ENCODE measurements around the gene TM6SF1. TPM values are rescaled to one million over a fixed set of nuclear protein-coding genes. Genes with fewer than 3 reads are reported as not detected.
A peak's percentile ranks its signal among the peaks of the same experiment; 100 is the strongest.

Gene TM6SF1
- total and polyA plus RNA-seq, 9 of the 15 experiments (the other 6 are each of a cell fraction or from before 2014, with no cell fraction given) = 1.0 to 5.6 (median 3.5) TPM

DNA sequence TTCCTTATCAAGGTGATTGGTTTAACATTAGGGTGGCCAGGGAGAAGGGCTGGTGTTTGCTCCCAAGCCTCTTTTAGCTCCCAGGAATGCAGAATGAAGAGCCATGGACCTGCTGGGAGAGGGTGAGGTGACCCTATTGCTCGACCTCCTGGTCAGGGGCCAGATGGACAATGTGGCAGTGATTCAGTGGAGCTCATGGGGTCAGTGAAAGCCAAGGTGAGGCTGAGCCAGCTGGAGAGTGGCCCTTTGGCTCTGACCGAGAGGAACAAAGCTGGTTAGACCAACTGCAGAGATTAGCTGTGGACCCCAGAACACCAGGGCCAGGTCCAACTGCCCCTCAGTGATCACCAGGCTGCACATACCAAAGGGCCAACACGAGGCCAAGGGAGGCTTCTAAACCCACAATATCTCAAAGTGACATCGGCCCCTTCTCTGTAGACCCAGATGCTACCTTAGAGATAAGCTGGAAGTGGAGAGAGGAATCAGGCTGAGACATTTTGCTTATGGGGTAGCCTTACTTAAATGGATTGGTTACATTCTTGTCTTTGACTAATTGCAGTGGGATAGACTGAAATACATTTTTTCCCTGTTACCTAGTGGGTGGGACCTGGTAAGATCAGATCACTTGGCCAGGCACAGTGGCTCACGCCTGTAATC lies 24.6 kb upstream of the TM6SF1 start (continued):
- TF ChIP-seq, protein P1, sequence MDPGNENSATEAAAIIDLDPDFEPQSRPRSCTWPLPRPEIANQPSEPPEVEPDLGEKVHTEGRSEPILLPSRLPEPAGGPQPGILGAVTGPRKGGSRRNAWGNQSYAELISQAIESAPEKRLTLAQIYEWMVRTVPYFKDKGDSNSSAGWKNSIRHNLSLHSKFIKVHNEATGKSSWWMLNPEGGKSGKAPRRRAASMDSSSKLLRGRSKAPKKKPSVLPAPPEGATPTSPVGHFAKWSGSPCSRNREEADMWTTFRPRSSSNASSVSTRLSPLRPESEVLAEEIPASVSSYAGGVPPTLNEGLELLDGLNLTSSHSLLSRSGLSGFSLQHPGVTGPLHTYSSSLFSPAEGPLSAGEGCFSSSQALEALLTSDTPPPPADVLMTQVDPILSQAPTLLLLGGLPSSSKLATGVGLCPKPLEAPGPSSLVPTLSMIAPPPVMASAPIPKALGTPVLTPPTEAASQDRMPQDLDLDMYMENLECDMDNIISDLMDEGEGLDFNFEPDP (CRISPR knock-in tag; IDR thresholded peaks at IDR 0.05) = no peak
- TF ChIP-seq CBFA2T3 (IDR thresholded peaks at IDR 0.05) (peak; percentile 55), ZNF764 (CRISPR knock-in tag; IDR thresholded peaks at IDR 0.05; ENCODE audit: low read depth) (no peak), CBX1 (IDR thresholded peaks at IDR 0.05; ENCODE audit: low read depth) (no peak), EP300 (IDR thresholded peaks at IDR 0.05; ENCODE audit: low read length) (peak; percentile 38; the same call in 1 of the 2 replicates), RFX7 (CRISPR knock-in tag; IDR thresholded peaks at IDR 0.05) (no peak), NFXL1 (CRISPR knock-in tag; IDR thresholded peaks at IDR 0.05) (no peak), TAF7 (tag; IDR thresholded peaks at IDR 0.05) (no peak), HDAC1 (IDR thresholded peaks at IDR 0.05) (no peak), DMBX1 (CRISPR knock-in tag; IDR thresholded peaks at IDR 0.05; ENCODE audit: borderline replicate concordance) (no peak), ZNF695 (CRISPR knock-in tag; IDR thresholded peaks at IDR 0.05) (no peak), TARDBP (IDR thresholded peaks at IDR 0.05) (no peak), STAG1 (CRISPR knock-in tag; IDR thresholded peaks at IDR 0.05; ENCODE audit: borderline replicate concordance) (no peak), TCF7 (IDR thresholded peaks at IDR 0.05; ENCODE audit: borderline replicate concordance) (no peak), ZNF282 (CRISPR knock-in tag; IDR thresholded peaks at IDR 0.05) (no peak), ZNF586 (CRISPR knock-in tag; conservative IDR thresholded peaks at IDR 0.05) (no peak)
- TF ChIP-seq, protein P2, sequence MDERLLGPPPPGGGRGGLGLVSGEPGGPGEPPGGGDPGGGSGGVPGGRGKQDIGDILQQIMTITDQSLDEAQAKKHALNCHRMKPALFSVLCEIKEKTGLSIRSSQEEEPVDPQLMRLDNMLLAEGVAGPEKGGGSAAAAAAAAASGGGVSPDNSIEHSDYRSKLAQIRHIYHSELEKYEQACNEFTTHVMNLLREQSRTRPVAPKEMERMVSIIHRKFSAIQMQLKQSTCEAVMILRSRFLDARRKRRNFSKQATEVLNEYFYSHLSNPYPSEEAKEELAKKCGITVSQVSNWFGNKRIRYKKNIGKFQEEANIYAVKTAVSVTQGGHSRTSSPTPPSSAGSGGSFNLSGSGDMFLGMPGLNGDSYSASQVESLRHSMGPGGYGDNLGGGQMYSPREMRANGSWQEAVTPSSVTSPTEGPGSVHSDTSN (CRISPR knock-in tag; IDR thresholded peaks at IDR 0.05; ENCODE audit: low read depth) = no peak
- TF ChIP-seq, protein P2 (tag; conservative IDR thresholded peaks at IDR 0.05; ENCODE audit: low read depth) = no peak
- TF ChIP-seq, protein P3, sequence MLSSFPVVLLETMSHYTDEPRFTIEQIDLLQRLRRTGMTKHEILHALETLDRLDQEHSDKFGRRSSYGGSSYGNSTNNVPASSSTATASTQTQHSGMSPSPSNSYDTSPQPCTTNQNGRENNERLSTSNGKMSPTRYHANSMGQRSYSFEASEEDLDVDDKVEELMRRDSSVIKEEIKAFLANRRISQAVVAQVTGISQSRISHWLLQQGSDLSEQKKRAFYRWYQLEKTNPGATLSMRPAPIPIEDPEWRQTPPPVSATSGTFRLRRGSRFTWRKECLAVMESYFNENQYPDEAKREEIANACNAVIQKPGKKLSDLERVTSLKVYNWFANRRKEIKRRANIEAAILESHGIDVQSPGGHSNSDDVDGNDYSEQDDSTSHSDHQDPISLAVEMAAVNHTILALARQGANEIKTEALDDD (IDR thresholded peaks at IDR 0.05) = peak; percentile 58; the same call in 1 of the 2 replicates

Measured in K562 (cell line).